ENCODE results near the gene HSPBP1. TPM values are rescaled to one million over a fixed set of nuclear protein-coding genes. Genes with fewer than 3 reads are reported as not detected.

HSPBP1 gene
- total RNA-seq, 1 experiment from 2014 or later: 122 TPM

- no peaks in the 10 kb centered on the region for H3K79me2 ChIP-seq (ENCODE audit: low read length)
- no peaks in the 10 kb centered on the region for H4K20me1 ChIP-seq (ENCODE audit: low read length)
- intact Hi-C loops (cut with micrococcal nuclease): no loop called here
- H3K27me3 ChIP-seq (ENCODE audit: low read length): no peaks in the 10 kb centered on the region
- H3K9me2 ChIP-seq (replicated peaks; ENCODE audit: low read length): no peaks in the 10 kb centered on the region
- POLR2A ChIA-PET (ENCODE audit: unreplicated experiment): no interaction called here
- no peaks in the 10 kb centered on the region for H3K9me3 ChIP-seq (ENCODE audit: low read length)
- DNase-seq: no peak
- BruUV-seq (replicated peaks): no TSS peak
- H3K9ac ChIP-seq (ENCODE audit: low read length): no peak overlapping the region
- TF ChIP-seq, protein P1, sequence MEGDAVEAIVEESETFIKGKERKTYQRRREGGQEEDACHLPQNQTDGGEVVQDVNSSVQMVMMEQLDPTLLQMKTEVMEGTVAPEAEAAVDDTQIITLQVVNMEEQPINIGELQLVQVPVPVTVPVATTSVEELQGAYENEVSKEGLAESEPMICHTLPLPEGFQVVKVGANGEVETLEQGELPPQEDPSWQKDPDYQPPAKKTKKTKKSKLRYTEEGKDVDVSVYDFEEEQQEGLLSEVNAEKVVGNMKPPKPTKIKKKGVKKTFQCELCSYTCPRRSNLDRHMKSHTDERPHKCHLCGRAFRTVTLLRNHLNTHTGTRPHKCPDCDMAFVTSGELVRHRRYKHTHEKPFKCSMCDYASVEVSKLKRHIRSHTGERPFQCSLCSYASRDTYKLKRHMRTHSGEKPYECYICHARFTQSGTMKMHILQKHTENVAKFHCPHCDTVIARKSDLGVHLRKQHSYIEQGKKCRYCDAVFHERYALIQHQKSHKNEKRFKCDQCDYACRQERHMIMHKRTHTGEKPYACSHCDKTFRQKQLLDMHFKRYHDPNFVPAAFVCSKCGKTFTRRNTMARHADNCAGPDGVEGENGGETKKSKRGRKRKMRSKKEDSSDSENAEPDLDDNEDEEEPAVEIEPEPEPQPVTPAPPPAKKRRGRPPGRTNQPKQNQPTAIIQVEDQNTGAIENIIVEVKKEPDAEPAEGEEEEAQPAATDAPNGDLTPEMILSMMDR (conservative IDR thresholded peaks at IDR 0.05; ENCODE audit: low read depth, low read length): no peak
- TF ChIP-seq EZH2 (IDR thresholded peaks at IDR 0.05; ENCODE audit: low read length, unreplicated experiment) (no peak), EZH2phosphoT487 (IDR thresholded peaks at IDR 0.05; ENCODE audit: borderline replicate concordance, low read length) (no peak)
- no peaks in the 10 kb centered on the region for H3F3A ChIP-seq (ENCODE audit: low read length, unreplicated experiment)
- H3K4me1 ChIP-seq (ENCODE audit: insufficient read depth, low read length): peaks cover 3% of the 10 kb centered on the region; the same call in 1 of the 2 replicates
- CTCF ChIA-PET: interaction anchor here (1.8 kb wide), 1 partner anchor 32 kb away, joined by 5 read pairs; the partner anchor contains the start of gene KMT5C
- no peak overlapping the region for H3K4me2 ChIP-seq (ENCODE audit: low read length)
- H3K27ac ChIP-seq (ENCODE audit: low read length): no peak overlapping the region
- ATAC-seq: no peak
- H3K36me3 ChIP-seq (ENCODE audit: low read depth, low read length): no peaks in the 10 kb centered on the region
- no peak overlapping the region for H3K4me3 ChIP-seq (ENCODE audit: low read length)
- H2AFZ ChIP-seq (ENCODE audit: low read length): no peak overlapping the region
Observed at GRCh38 chr19:55306712-55307111, 26.8 kb upstream of the HSPBP1 start.

DNA sequence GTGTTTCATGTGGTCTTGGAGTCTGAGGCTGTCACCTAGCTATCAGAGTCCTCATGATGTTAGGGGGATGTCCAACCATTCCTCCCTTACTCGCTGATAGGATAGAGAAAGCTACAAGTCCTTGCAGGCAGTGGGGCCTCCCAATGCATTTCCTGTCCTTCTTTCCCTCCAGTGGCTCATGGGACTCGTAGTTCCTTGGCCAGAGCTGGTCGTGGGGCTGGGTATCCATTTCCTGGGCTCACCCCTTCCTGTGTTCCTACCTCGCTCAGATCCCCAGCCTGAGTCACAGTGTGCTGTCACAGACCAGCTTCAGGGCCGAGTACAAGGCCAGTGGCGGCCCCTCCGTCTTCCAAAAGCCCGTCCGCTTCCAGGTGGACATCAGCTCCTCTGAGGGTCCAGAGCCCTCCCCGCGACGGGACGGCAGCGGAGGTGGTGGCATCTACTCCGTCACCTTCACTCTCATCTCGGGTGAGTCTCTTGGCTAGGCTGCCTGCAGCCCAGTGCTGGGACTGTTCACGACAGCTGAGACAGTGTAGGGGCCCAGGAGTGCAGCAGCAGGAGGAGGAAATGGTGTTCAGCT lies 26.2 kb upstream of the HSPBP1 start:
- Histone ChIP-seq H3K4me3 (ENCODE audit: low read length) (no peak overlapping the region), H3K36me3 (ENCODE audit: low read depth, low read length) (no peaks in the 10 kb centered on the region), H3K4me2 (ENCODE audit: low read length) (no peak overlapping the region), H3K9me3 (ENCODE audit: low read length) (no peaks in the 10 kb centered on the region), H3K9me2 (replicated peaks; ENCODE audit: low read length) (no peaks in the 10 kb centered on the region), H3K4me1 (ENCODE audit: insufficient read depth, low read length) (peaks cover 7% of the 10 kb centered on the region; the same call in 1 of the 2 replicates), H2AFZ (ENCODE audit: low read length) (no peak overlapping the region), H3F3A (ENCODE audit: low read length, unreplicated experiment) (no peaks in the 10 kb centered on the region), H4K20me1 (ENCODE audit: low read length) (no peaks in the 10 kb centered on the region), H3K9ac (ENCODE audit: low read length) (no peak overlapping the region), H3K79me2 (ENCODE audit: low read length) (no peaks in the 10 kb centered on the region), H3K27me3 (ENCODE audit: low read length) (no peaks in the 10 kb centered on the region), H3K27ac (ENCODE audit: low read length) (no peak overlapping the region)
- intact Hi-C loops (cut with micrococcal nuclease): no loop called here
- BruUV-seq (replicated peaks): no TSS peak
- CTCF ChIA-PET: interaction anchor here (1.8 kb wide), 1 partner anchor 33 kb away, joined by 5 read pairs; the partner anchor contains the start of gene KMT5C
- ATAC-seq (no peak), DNase-seq (peak; percentile 39)
- TF ChIP-seq, protein P1 (conservative IDR thresholded peaks at IDR 0.05; ENCODE audit: low read depth, low read length): no peak
- TF ChIP-seq EZH2phosphoT487 (IDR thresholded peaks at IDR 0.05; ENCODE audit: borderline replicate concordance, low read length) (no peak), EZH2 (IDR thresholded peaks at IDR 0.05; ENCODE audit: low read length, unreplicated experiment) (no peak)
- POLR2A ChIA-PET (ENCODE audit: unreplicated experiment): no interaction called here

DNA sequence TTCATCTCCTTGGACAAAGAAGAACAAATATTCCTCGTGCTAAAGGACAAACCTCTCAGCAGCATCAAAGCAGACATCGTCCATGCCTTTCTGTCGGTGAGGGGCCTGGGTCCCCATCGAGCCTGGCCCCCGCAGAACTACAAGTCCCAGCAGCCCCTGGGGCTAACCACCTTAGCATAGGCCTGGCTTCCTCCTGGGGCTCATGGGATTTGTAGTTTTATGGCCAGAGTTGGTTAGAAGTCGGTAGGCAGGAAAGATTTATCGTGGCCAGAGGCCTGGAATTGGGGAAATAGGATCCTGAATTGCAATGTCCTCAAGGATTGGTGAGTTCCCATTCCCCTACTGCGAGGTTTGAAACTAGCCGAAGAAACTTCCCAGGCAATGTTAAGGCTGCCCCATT lies 25.6 kb upstream of the HSPBP1 start:
- no peaks in the 10 kb centered on the region for H3K79me2 ChIP-seq (ENCODE audit: low read length)
- DNase-seq (peak; percentile 56), ATAC-seq (peak; percentile 55)
- no TSS peak for BruUV-seq (replicated peaks)
- intact Hi-C loops (cut with micrococcal nuclease): no loop called here
- H3K27me3 ChIP-seq (ENCODE audit: low read length): no peaks in the 10 kb centered on the region
- no peak overlapping the region for H3K4me2 ChIP-seq (ENCODE audit: low read length)
- H3K4me1 ChIP-seq (ENCODE audit: insufficient read depth, low read length): peaks cover 7% of the 10 kb centered on the region; the same call in 1 of the 2 replicates
- ChIA-PET CTCF (interaction anchor here (1.8 kb wide), 1 partner anchor 34 kb away, joined by 5 read pairs; the partner anchor contains the start of gene KMT5C), POLR2A (ENCODE audit: unreplicated experiment) (no interaction called here)
- TF ChIP-seq EZH2 (IDR thresholded peaks at IDR 0.05; ENCODE audit: low read length, unreplicated experiment) (no peak), EZH2phosphoT487 (IDR thresholded peaks at IDR 0.05; ENCODE audit: borderline replicate concordance, low read length) (no peak)
- TF ChIP-seq, protein P1 (conservative IDR thresholded peaks at IDR 0.05; ENCODE audit: low read depth, low read length): no peak
- no peak overlapping the region for H3K9ac ChIP-seq (ENCODE audit: low read length)
- no peaks in the 10 kb centered on the region for H3F3A ChIP-seq (ENCODE audit: low read length, unreplicated experiment)
- no peak overlapping the region for H3K27ac ChIP-seq (ENCODE audit: low read length)
- H3K36me3 ChIP-seq (ENCODE audit: low read depth, low read length): no peaks in the 10 kb centered on the region
- H4K20me1 ChIP-seq (ENCODE audit: low read length): no peaks in the 10 kb centered on the region
- no peaks in the 10 kb centered on the region for H3K9me3 ChIP-seq (ENCODE audit: low read length)
- H2AFZ ChIP-seq (ENCODE audit: low read length): no peak overlapping the region
- H3K4me3 ChIP-seq (ENCODE audit: low read length): no peak overlapping the region
- no peaks in the 10 kb centered on the region for H3K9me2 ChIP-seq (replicated peaks; ENCODE audit: low read length)

Measured in PC-3 (cell line).